GM10266 (cell line): ENCODE data around the gene HMX2.

ENCODE experiments used
- DNase-seq: peaks from one replicate; pipeline ENCODE4 v3.0.0; 2012; ENCODE audit errors: extremely low spot score
- CTCF ChIP-seq: IDR thresholded peaks from 2 replicates; pipeline ENCODE4 v1.5.1; 2012; ENCODE audit warnings: mild to moderate bottlenecking, low read depth; ENCODE audit not compliant: control insufficient read depth, insufficient read depth; ENCODE audit errors: missing control alignments

The HMX2 gene

GRCh38 chr10:123144697-123145541, 3.0 kb upstream of the HMX2 start:
- DNase-seq: peak; percentile 56
- no peak for TF ChIP-seq CTCF

GRCh38 chr10:123145542-123146012, 2.4 kb upstream of the HMX2 start:
- peak; percentile 47 for DNase-seq
- no peak for TF ChIP-seq CTCF

GRCh38 chr10:123146013-123146893, 1.7 kb upstream of the HMX2 start:
- peak; percentile 48 for DNase-seq
- no peak for TF ChIP-seq CTCF

- DNase-seq: peak; percentile 15
- TF ChIP-seq CTCF: no peak
These were observed 872 bp upstream of the HMX2 start for GRCh38 chr10:123146894-123147634.

GRCh38 chr10:123148414-123149161, 652 bp downstream of the HMX2 start:
- DNase-seq: peak; percentile 61
- no peak for TF ChIP-seq CTCF

GRCh38 chr10:123149162-123149567, 1.2 kb downstream of the HMX2 start:
- TF ChIP-seq CTCF: no peak
- peak; percentile 38 for DNase-seq
